K562 (cell line): Measurements from ENCODE around the gene RBMS3. TPM values are rescaled to one million over a fixed set of nuclear protein-coding genes. Genes with fewer than 3 reads are reported as not detected.

Source experiments
- ATAC-seq: fragments of 200-7000 bp; cut with Tn5 transposase; 3 replicates; pipeline ENCODE4 v1.9.1; 2020; ENCODE audit warnings: moderate library complexity
- BruUV-seq: library from RNA; stranded (reverse); fragments of 400-500 nt; replicated peaks from 2 replicates; lab custom pipeline; 2021; lab: Mats Ljungman, UMichigan
- CTCF ChIA-PET: fragments of 300-600 bp; formaldehyde crosslinking; extraction: SDS; loops from one replicate; lab custom pipeline; 2021; ENCODE audit warnings: low intra/inter-chr PET ratio; lab: Yijun Ruan, JAX
- POLR2A ChIA-PET: fragments of 300-600, 350-650 bp; sonication (Branson Sonifier 250); formaldehyde crosslinking; extraction: SDS; loops from one replicate; lab custom pipeline; 2021; ENCODE audit warnings: antibody characterized with exemption, inconsistent platforms; lab: Yijun Ruan, JAX
- DNase-seq, 4 experiments: peaks; one replicate each; pipeline versions ENCODE4 v3.0.0 to v3.0.0-alpha.2; 2011 to 2018; ENCODE audit warnings: low spot score in 3 of 4, mixed read lengths in 3 of 4; ENCODE audit errors: extremely low read depth in 1 of 4
- FAIRE-seq: peaks from 2 replicates; lab custom pipeline; 2011; peaks lifted over from hg19 to GRCh38; lab: Jason Lieb, UNC
- H2AFZ ChIP-seq: 2 replicates; pipeline ENCODE4 v1.6.0; 2011; ENCODE audit warnings: low read depth, low read length, control low read depth, inconsistent platforms
- H3K27ac ChIP-seq: fragments of 200-600 bp; 3 replicates; pipeline ENCODE4 v1.8.0; 2011; ENCODE audit warnings: low read depth, mild to moderate bottlenecking, control low read depth, inconsistent platforms, low read length, moderate library complexity, mixed read lengths; ENCODE audit errors: extremely low read depth
- H3K27me3 ChIP-seq, 2 experiments: fragments of 300-600 bp in 1 of 2; 2 replicates in 1 of 2; 3 replicates in 1 of 2; pipeline versions ENCODE4 v1.6.0 to v1.8.0; 2011; ENCODE audit warnings: inconsistent platforms in 2 of 2, low read length in 2 of 2, mild to moderate bottlenecking in 1 of 2, mixed read lengths in 1 of 2, moderate library complexity in 1 of 2; ENCODE audit not compliant: control insufficient read depth in 2 of 2, insufficient read depth in 2 of 2
- H3K36me3 ChIP-seq: fragments of 300-600 bp; 3 replicates; pipeline ENCODE4 v1.8.0; 2011; ENCODE audit warnings: mild to moderate bottlenecking, low read length, inconsistent platforms; ENCODE audit not compliant: control insufficient read depth, insufficient read depth
- H3K4me1 ChIP-seq, 2 experiments: fragments of 200-600 bp in 1 of 2; replicated peaks in 1 of 2; 2 replicates in 1 of 2; 3 replicates in 1 of 2; pipeline versions ENCODE4 v1.5.1 to v1.8.0; 2011; ENCODE audit warnings: inconsistent platforms in 2 of 2, low read length in 2 of 2, mild to moderate bottlenecking in 1 of 2, mixed read lengths in 1 of 2, moderate library complexity in 1 of 2; ENCODE audit not compliant: control insufficient read depth in 2 of 2, insufficient read depth in 2 of 2
- H3K4me2 ChIP-seq: 2 replicates; pipeline ENCODE4 v1.6.1; 2011; ENCODE audit warnings: low read length, control low read depth, inconsistent platforms, mixed read lengths; ENCODE audit not compliant: insufficient read depth
- H3K4me3 ChIP-seq: fragments of 200-600 bp; sonication (generic), shearing (Covaris generic); 2 replicates; pipeline ENCODE4 v1.5.1; 2016; ENCODE audit warnings: control low read depth, inconsistent platforms
- H3K79me2 ChIP-seq: fragments of 200-600 bp; 3 replicates; pipeline ENCODE4 v1.8.0; 2011; ENCODE audit warnings: low read length, inconsistent platforms; ENCODE audit not compliant: control insufficient read depth, insufficient read depth
- H3K9ac ChIP-seq, 2 experiments: 2 replicates each; pipeline versions ENCODE4 v1.6.0 to v1.6.1; 2011; ENCODE audit warnings: low read depth in 2 of 2, low read length in 2 of 2, control low read depth in 1 of 2, inconsistent platforms in 1 of 2, mild to moderate bottlenecking in 1 of 2, mixed read lengths in 1 of 2; ENCODE audit not compliant: insufficient read depth in 1 of 2
- H3K9me1 ChIP-seq: one replicate; pipeline ENCODE4 v1.6.0; 2011; ENCODE audit warnings: inconsistent platforms, mild to moderate bottlenecking, low read length, moderate library complexity; ENCODE audit not compliant: control insufficient read depth, insufficient read depth
- H3K9me3 ChIP-seq: replicated peaks from 2 replicates; pipeline ENCODE4 v1.5.1; 2011; ENCODE audit warnings: low read depth, low read length, inconsistent platforms; ENCODE audit not compliant: control insufficient read depth, insufficient read depth
- H4K20me1 ChIP-seq: replicated peaks from 2 replicates; pipeline ENCODE4 v1.6.1; 2011; ENCODE audit warnings: low read length, inconsistent platforms, mixed read lengths; ENCODE audit not compliant: control insufficient read depth, insufficient read depth
- MAFK ChIP-seq: IDR thresholded peaks from 2 replicates; pipeline ENCODE4 v1.6.1; 2011; ENCODE audit warnings: low read length, improper control_type of control experiment
- NFYB ChIP-seq: IDR thresholded peaks from 2 replicates; pipeline ENCODE4 v1.6.1; 2011; ENCODE audit warnings: mild to moderate bottlenecking, moderate library complexity; ENCODE audit not compliant: insufficient read length; ENCODE audit errors: extremely low read depth
- NUFIP1 ChIP-seq: fragments of 450-650 bp; IDR thresholded peaks from 2 replicates; pipeline ENCODE4 v1.6.1; 2018; ENCODE audit not compliant: partially characterized antibody
- ZBTB17 ChIP-seq: fragments of 450-650 bp; formaldehyde crosslinking; IDR thresholded peaks from 2 replicates; pipeline ENCODE4 v1.4.0; 2020; ENCODE audit warnings: mild to moderate bottlenecking
- ZNF175 ChIP-seq: fragments of 200-800 bp; sonication (Bioruptor generic); IDR thresholded peaks from 2 replicates; pipeline ENCODE4 v1.6.1; 2016; ENCODE audit warnings: low read depth, mild to moderate bottlenecking, missing genetic modification characterization, missing compliant biosample characterization
- ZSCAN29 ChIP-seq: fragments of 450-650 bp; IDR thresholded peaks from 2 replicates; pipeline ENCODE4 v1.6.1; 2017
- WGBS: fragments of 100-300 bp; shearing (Covaris generic); methylation state at CpG from one replicate; pipeline ENCODE4 v1.1.6; 2016; ENCODE audit warnings: low coverage, mixed read lengths; ENCODE audit not compliant: insufficient coverage; ENCODE audit errors: missing lambda C conversion rate; 5-methylcytosine and 5-hydroxymethylcytosine counted together
- in situ Hi-C: fragments of 300-500 bp; cut with MboI; formaldehyde crosslinking; loops from 4 replicates; pipeline ENCODE4 v1.15.0; 2018; ENCODE audit warnings: inconsistent platforms, mixed read lengths
- intact Hi-C: fragments of 100-400 bp; cut with micrococcal nuclease; formaldehyde crosslinking; loops from 2 replicates; pipeline ENCODE4 v1.14.2; 2022
- polyA plus RNA-seq, 8 experiments: library from polyadenylated mRNA; depleted of rRNA in 4 of 8; stranded (reverse) in 5 of 8; unstranded in 3 of 8; fragments of >200 nt; fragmentation: Nextera tagmentation in 2 of 8; fragmentation: Illumina TruSeq in 1 of 8; extraction: Ambion mirVana in 2 of 8; extraction: Trizol in 1 of 8; gene quantifications; 2 replicates each; pipeline versions ENCODE4 v1.2.1 to v1.2.3, GENCODE V29; 2011 to 2014; ENCODE audit warnings: inconsistent platforms in 1 of 8, missing spikeins in 1 of 8
- total RNA-seq, 7 experiments: library from RNA; depleted of rRNA in 6 of 7; stranded (reverse); fragments of >200 nt in 6 of 7; fragmentation: Illumina TruSeq in 2 of 7; extraction: Trizol in 2 of 7; gene quantifications; 2 replicates each; pipeline versions ENCODE4 v1.2.1 to v1.2.3, GENCODE V29; 2011 to 2021; ENCODE audit warnings: low replicate concordance in 1 of 7
- TF ChIP-seq, protein P1 (sequence below): fragments of 450-650 bp; IDR thresholded peaks from 2 replicates; pipeline ENCODE4 v1.6.1; 2016; ENCODE audit warnings: antibody characterized with exemption

The RBMS3 gene
- total and polyA plus RNA-seq, 9 of the 15 experiments (the other 6 are each of a cell fraction or from before 2014, with no cell fraction given): 0.20 TPM; not detected in 8

DNA sequence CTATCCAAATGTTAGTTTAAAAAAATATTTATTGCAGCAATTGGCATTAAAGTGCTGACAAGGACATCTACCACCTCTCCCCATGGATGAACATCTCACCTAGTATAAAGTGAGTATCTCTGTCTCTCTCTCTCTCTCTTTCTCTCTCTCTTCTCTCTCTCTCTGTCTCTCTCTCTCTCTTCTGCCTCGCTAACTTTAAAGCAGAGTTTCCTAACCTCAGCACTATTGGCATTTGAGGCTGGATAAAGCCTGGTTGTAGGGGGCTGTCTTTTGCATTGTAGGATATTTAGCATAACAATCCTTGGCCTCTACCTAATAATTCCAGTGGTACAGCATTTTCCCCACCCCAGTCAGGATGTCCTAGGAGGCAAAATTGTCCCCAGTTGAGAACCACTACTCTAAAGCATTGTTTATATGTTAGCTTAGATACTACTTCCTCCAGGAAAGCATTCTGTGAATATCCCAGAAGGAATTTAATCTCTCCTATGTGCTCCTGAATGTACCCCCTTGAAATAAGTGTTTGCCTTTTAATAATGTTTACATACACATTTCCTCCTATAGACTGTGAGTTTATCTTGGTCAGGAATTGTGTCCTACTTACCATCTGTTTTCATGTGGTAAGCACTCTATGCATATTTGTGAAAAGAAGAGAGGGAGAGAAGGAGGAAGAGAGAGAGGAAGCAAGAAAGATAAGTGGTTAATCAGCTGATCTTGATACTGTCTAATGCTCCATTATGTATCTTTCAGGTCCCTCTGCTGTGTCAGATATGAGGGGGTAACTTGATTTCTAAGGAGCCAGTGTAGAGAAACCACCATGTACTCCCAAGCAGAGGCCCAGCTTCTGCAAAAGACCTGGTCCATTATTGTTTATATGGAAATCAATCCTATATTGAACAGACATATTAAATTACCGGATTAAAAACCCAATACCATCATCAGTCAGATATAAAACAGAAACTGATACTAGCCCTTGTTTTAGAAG is 346.6 kb downstream of the RBMS3 start:
- H3K9ac ChIP-seq: no peak overlapping the region
- ChIA-PET POLR2A (no interaction called here), CTCF (no interaction called here)
- no peak overlapping the region for H3K27ac ChIP-seq
- TF ChIP-seq ZBTB17 (no peak), MAFK (no peak), ZNF175 (CRISPR knock-in tag) (no peak), NUFIP1 (no peak), NFYB (no peak), ZSCAN29 (no peak)
- TF ChIP-seq, protein P1, sequence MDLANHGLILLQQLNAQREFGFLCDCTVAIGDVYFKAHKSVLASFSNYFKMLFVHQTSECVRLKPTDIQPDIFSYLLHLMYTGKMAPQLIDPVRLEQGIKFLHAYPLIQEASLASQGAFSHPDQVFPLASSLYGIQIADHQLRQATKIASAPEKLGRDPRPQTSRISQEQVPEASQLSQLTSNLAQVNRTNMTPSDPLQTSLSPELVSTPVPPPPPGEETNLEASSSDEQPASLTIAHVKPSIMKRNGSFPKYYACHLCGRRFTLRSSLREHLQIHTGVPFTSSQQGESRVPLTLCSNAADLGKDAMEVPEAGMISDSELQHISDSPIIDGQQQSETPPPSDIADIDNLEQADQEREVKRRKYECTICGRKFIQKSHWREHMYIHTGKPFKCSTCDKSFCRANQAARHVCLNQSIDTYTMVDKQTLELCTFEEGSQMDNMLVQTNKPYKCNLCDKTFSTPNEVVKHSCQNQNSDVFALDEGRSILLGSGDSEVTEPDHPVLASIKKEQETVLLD: no peak
- no peaks in the 10 kb centered on the region for H4K20me1 ChIP-seq
- DNase-seq (no peak), FAIRE-seq (no peak), ATAC-seq (no peak)
- no peaks in the 10 kb centered on the region for H3K9me1 ChIP-seq
- no peak overlapping the region for H2AFZ ChIP-seq
- intact Hi-C loops: no loop called here
- no peaks in the 10 kb centered on the region for H3K4me1 ChIP-seq
- no peaks in the 10 kb centered on the region; the same call in 2 of the 3 replicates for H3K36me3 ChIP-seq
- in situ Hi-C loops: no loop called here
- WGBS: 0% methylated on average over 1 of the region's 2 CpGs
- H3K4me2 ChIP-seq: no peak overlapping the region
- BruUV-seq: no TSS peak
- H3K9me3 ChIP-seq: no peaks in the 10 kb centered on the region; the same call in none of the 2 replicates
- H3K27me3 ChIP-seq: no peaks in the 10 kb centered on the region
- no peak overlapping the region for H3K4me3 ChIP-seq
- no peaks in the 10 kb centered on the region for H3K79me2 ChIP-seq
